ENCODE data around the gene AGO4. TPM values are rescaled to one million over a fixed set of nuclear protein-coding genes. Genes with fewer than 3 reads are reported as not detected.
"Not testable (repeated sequence)": the region's sequence is repeated elsewhere in the genome, so short reads cannot be mapped to it uniquely, and the experiment has no call there.

Gene AGO4
- total RNA-seq, 1 experiment from 2014 or later, result 7.0 TPM

DNA sequence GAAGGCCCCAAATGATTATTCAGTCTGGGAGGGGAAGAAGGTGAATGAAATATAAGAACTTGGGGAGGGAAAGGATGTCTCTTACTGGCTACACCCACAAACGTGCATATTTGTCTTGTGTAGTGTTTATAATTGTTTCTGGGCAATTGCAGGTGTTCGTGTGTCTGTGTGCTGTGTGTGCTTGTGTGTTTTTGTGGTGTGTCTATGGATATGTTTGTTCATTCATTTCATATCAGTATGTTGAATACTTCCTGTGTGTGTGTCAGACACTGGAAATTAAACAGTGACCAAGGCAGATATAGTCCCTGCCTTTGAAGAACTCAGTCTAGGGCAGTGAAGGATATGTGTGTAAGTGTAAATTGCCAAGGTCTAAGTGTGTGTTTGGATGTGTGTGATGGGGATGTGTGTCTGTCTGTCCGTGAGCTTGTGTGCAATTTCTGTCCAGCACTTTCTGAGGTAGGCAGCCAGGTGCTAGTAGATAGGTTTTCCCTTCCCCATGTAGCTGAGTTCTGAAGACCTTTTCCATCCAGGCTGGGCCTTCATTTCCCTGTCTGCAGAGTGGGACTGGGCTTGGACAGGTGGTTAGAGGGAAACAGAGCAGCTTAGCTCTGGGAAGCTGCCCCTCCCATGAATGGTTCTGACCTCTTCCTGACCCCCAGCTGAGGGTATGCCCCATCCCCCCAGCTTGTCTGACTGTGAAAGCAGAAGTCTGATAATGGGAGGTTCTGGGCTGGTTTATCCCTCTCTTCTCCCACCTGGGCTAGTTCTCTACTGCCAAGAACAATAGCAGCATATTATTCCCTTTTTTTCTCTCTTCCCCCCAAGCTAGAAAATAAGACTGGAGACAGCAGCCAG is 79.0 kb downstream of the AGO4 start:
- no peak for DNase-seq (ENCODE audit: low spot score)
- in situ Hi-C loops (cut with HindIII; ENCODE audit: low sequenced_read_pairs), result no loop called here

DNA sequence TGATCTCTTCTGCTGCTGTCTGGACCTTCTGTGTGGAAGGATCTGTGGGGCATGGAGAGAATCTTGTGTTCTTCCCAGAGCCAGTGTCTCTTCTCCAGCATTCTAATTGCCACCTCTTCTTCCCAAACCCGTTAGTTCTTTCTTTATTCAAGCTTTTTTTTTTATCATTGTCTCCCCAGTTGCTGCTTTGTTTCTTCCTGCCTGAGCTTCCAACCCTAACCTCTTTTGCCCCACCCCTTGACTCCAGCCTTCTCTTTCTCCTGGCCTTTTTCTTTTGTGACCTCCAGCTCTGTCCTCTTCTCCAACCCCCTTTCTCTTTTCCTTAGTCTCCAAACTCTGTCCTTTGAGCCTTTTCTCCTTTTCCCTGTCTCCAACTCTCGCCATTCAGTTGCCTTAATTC is 79.7 kb downstream of the AGO4 start:
- no peak for DNase-seq (ENCODE audit: low spot score)
- in situ Hi-C loops (cut with HindIII; ENCODE audit: low sequenced_read_pairs), result no loop called here

- in situ Hi-C loops (cut with HindIII; ENCODE audit: low sequenced_read_pairs), result no loop called here
- DNase-seq (ENCODE audit: low spot score), result no peak
Observed at GRCh38 chr1:35888255-35888654, 80.4 kb downstream of the AGO4 start.

- in situ Hi-C loops (cut with HindIII; ENCODE audit: low sequenced_read_pairs); DNase-seq (ENCODE audit: low spot score): not testable (repeated sequence)
Observed at GRCh38 chr1:35888981-35889380, 81.2 kb downstream of the AGO4 start.

DNA sequence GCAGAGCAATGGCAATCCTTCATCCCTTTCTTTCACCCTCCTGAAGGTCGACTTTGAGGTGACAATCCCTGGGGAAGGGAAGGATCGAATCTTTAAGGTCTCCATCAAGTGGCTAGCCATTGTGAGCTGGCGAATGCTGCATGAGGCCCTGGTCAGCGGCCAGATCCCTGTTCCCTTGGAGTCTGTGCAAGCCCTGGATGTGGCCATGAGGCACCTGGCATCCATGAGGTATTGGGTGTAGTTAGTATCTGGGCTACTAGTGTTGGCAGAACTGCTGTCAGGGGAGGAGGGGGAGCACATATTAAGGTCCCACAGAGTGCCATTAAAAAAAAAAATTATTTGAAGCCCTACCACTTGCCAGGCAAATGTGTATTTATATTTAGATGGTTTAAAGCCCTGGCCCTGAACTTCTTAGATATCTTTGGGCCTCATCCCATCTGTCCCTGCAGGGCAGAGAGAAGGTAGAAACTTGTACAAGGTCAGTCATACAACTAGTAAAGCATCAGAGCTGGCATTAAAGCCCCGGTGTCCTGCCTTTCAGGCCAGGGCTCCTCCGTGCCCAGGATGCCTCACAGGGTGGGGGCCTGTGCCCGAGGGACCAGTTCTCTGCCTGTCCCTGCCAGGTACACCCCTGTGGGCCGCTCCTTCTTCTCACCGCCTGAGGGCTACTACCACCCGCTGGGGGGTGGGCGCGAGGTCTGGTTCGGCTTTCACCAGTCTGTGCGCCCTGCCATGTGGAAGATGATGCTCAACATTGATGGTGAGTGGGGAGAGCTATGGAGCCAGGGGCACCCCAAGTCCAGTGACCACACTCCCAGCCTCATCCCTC is 85.4 kb downstream of the AGO4 start:
- no peak for DNase-seq (ENCODE audit: low spot score)
- in situ Hi-C loops (cut with HindIII; ENCODE audit: low sequenced_read_pairs), result no loop called here

- DNase-seq (ENCODE audit: low spot score), result no peak
- in situ Hi-C loops (cut with HindIII; ENCODE audit: low sequenced_read_pairs), result no loop called here
Observed at GRCh38 chr1:35894183-35894582, 86.4 kb downstream of the AGO4 start.

- DNase-seq (ENCODE audit: low spot score), result no peak
- in situ Hi-C loops (cut with HindIII; ENCODE audit: low sequenced_read_pairs), result no loop called here
Observed at GRCh38 chr1:35894656-35895055, 86.8 kb downstream of the AGO4 start.

- no peak for DNase-seq (ENCODE audit: low spot score)
- in situ Hi-C loops (cut with HindIII; ENCODE audit: low sequenced_read_pairs), result no loop called here
Observed at GRCh38 chr1:35899941-35900340, 92.1 kb downstream of the AGO4 start.

- no peak for DNase-seq (ENCODE audit: low spot score)
- in situ Hi-C loops (cut with HindIII; ENCODE audit: low sequenced_read_pairs), result no loop called here
Observed at GRCh38 chr1:35901235-35901634, 93.4 kb downstream of the AGO4 start.

- no peak for DNase-seq (ENCODE audit: low spot score)
- in situ Hi-C loops (cut with HindIII; ENCODE audit: low sequenced_read_pairs), result no loop called here
Observed at GRCh38 chr1:35902671-35903070, 94.9 kb downstream of the AGO4 start.

Other genes with a start within 250 kb of the AGO4 start
- not detected in 2 replicates for gene TFAP2E, start 234.7 kb upstream of the AGO4 start, total RNA-seq (2014; rRNA removed; shearing (Covaris generic))
- gene PSMB2, start 166.5 kb upstream of the AGO4 start, total RNA-seq (2014; rRNA removed; shearing (Covaris generic)), result 99.8 and 124 TPM in 2 replicates
- gene C1orf216, start 89.1 kb upstream of the AGO4 start, total RNA-seq (2014; rRNA removed; shearing (Covaris generic)), result 18.0 and 18.4 TPM in 2 replicates
- gene CLSPN, start 38.0 kb upstream of the AGO4 start, total RNA-seq (2014; rRNA removed; shearing (Covaris generic)), result 14.3 and 25.1 TPM in 2 replicates
- gene AGO1, start 75.2 kb downstream of the AGO4 start, total RNA-seq (2014; rRNA removed; shearing (Covaris generic)), result 6.7 and 11.2 TPM in 2 replicates
- 10.5 and 36.9 TPM in 2 replicates for gene AGO3, start 123.1 kb downstream of the AGO4 start, total RNA-seq (2014; rRNA removed; shearing (Covaris generic))

Data from G401 (cell line).